ENCODE data around the gene ATG10. TPM values are rescaled to one million over a fixed set of nuclear protein-coding genes. Genes with fewer than 3 reads are reported as not detected.

Gene ATG10
- polyA plus RNA-seq, 4 donors, result 3.5 to 7.8 (median 5.5) TPM

- Histone ChIP-seq H3K36me3 (ENCODE audit: control insufficient read depth in 3 of 3, insufficient read depth in 2 of 3, low read depth in 1 of 3, low read length in 3 of 3) (no peaks in the 10 kb centered on the region), H3K4me3 (ENCODE audit: low read depth in 1 of 3, low read length in 3 of 3) (no peak overlapping the region), H3K27me3 (ENCODE audit: control insufficient read depth in 3 of 3, insufficient read depth in 3 of 3, low read length in 3 of 3) (no peaks in the 10 kb centered on the region), H3K27ac (ENCODE audit: low read depth in 1 of 3, low read length in 2 of 3) (no peak overlapping the region), H3K9me3 (ENCODE audit: control insufficient read depth in 2 of 2, insufficient read depth in 1 of 2, low read depth in 1 of 2, low read length in 1 of 2) (no peaks in the 10 kb centered on the region), H3K4me1 (ENCODE audit: control insufficient read depth in 3 of 3, insufficient read depth in 2 of 3, low read depth in 1 of 3, low read length in 2 of 3) (no peaks in the 10 kb centered on the region)
- no peak for FAIRE-seq
- WGBS, 3 donors, result 26 to 32% (median 27%) methylated on average over 7 of the region's 7 CpGs
- peak; percentile 68 to 70 for DNase-seq
Measured at GRCh38 chr5:82225525-82226172, 253.8 kb downstream of the ATG10 start.

GRCh38 chr5:82234885-82235284 lies 263.1 kb downstream of the ATG10 start:
- Histone ChIP-seq H3K36me3 (ENCODE audit: control insufficient read depth in 3 of 3, insufficient read depth in 2 of 3, low read depth in 1 of 3, low read length in 3 of 3) (no peaks in the 10 kb centered on the region), H3K9me3 (ENCODE audit: control insufficient read depth in 2 of 2, insufficient read depth in 1 of 2, low read depth in 1 of 2, low read length in 1 of 2) (no peaks in the 10 kb centered on the region), H3K4me3 (ENCODE audit: low read depth in 1 of 3, low read length in 3 of 3) (no peak overlapping the region), H3K27me3 (ENCODE audit: control insufficient read depth in 3 of 3, insufficient read depth in 3 of 3, low read length in 3 of 3) (no peaks in the 10 kb centered on the region), H3K27ac (ENCODE audit: low read depth in 1 of 3, low read length in 2 of 3) (no peak overlapping the region), H3K4me1 (ENCODE audit: control insufficient read depth in 3 of 3, insufficient read depth in 2 of 3, low read depth in 1 of 3, low read length in 2 of 3) (no peaks in the 10 kb centered on the region)
- WGBS, 3 donors, result 48 to 58% (median 57%) methylated on average over 5 of the region's 5 CpGs
- FAIRE-seq, result no peak
- DNase-seq, result peak in 1 of 2 donors; percentile 1

DNA sequence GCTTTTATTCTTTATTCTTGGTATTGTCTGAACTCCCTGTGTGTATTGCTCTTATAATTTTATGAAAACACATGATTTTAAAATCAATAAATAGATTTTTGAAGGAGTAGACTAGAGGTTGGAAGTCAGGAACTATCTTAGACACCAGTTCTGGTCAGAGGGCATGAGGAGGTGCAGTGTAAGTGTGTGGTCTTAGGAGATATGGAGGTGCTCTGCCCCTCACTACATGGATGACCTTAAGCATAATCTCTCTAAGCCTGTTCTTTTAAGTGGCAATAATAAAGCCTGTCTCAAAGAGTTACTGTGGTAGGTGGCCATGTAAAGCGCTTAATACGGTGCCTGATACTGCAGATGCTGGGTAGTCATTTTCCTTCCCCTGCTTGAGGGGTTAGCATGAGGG lies 272.3 kb downstream of the ATG10 start:
- peaks cover 0 to 11% of the 10 kb centered on the region in 2 donors for H3K9me3 ChIP-seq (ENCODE audit: control insufficient read depth in 2 of 2, insufficient read depth in 1 of 2, low read depth in 1 of 2, low read length in 1 of 2)
- no peaks in the 10 kb centered on the region for H3K36me3 ChIP-seq (ENCODE audit: control insufficient read depth in 3 of 3, insufficient read depth in 2 of 3, low read depth in 1 of 3, low read length in 3 of 3)
- no peaks in the 10 kb centered on the region for H3K27me3 ChIP-seq (ENCODE audit: control insufficient read depth in 3 of 3, insufficient read depth in 3 of 3, low read length in 3 of 3)
- DNase-seq (no peak), FAIRE-seq (no peak)
- H3K27ac ChIP-seq (ENCODE audit: low read depth in 1 of 3, low read length in 2 of 3), result no peak overlapping the region
- WGBS, 3 donors, result 98 to 100% (median 98%) methylated on average over 2 of the region's 2 CpGs
- H3K4me3 ChIP-seq (ENCODE audit: low read depth in 1 of 3, low read length in 3 of 3), result no peak overlapping the region
- H3K4me1 ChIP-seq (ENCODE audit: control insufficient read depth in 3 of 3, insufficient read depth in 2 of 3, low read depth in 1 of 3, low read length in 2 of 3), result no peaks in the 10 kb centered on the region

GRCh38 chr5:82244854-82245635 lies 273.2 kb downstream of the ATG10 start:
- H3K27me3 ChIP-seq (ENCODE audit: control insufficient read depth in 3 of 3, insufficient read depth in 3 of 3, low read length in 3 of 3), result no peaks in the 10 kb centered on the region
- H3K36me3 ChIP-seq (ENCODE audit: control insufficient read depth in 3 of 3, insufficient read depth in 2 of 3, low read depth in 1 of 3, low read length in 3 of 3), result no peaks in the 10 kb centered on the region
- WGBS, 3 donors, result 65 to 75% (median 74%) methylated on average over 6 of the region's 6 CpGs
- FAIRE-seq, result no peak
- no peaks in the 10 kb centered on the region for H3K4me1 ChIP-seq (ENCODE audit: control insufficient read depth in 3 of 3, insufficient read depth in 2 of 3, low read depth in 1 of 3, low read length in 2 of 3)
- DNase-seq, result no peak
- H3K9me3 ChIP-seq (ENCODE audit: control insufficient read depth in 2 of 2, insufficient read depth in 1 of 2, low read depth in 1 of 2, low read length in 1 of 2), result peaks cover 0 to 11% of the 10 kb centered on the region in 2 donors
- no peak overlapping the region for H3K4me3 ChIP-seq (ENCODE audit: low read depth in 1 of 3, low read length in 3 of 3)
- H3K27ac ChIP-seq (ENCODE audit: low read depth in 1 of 3, low read length in 2 of 3), result no peak overlapping the region

DNA sequence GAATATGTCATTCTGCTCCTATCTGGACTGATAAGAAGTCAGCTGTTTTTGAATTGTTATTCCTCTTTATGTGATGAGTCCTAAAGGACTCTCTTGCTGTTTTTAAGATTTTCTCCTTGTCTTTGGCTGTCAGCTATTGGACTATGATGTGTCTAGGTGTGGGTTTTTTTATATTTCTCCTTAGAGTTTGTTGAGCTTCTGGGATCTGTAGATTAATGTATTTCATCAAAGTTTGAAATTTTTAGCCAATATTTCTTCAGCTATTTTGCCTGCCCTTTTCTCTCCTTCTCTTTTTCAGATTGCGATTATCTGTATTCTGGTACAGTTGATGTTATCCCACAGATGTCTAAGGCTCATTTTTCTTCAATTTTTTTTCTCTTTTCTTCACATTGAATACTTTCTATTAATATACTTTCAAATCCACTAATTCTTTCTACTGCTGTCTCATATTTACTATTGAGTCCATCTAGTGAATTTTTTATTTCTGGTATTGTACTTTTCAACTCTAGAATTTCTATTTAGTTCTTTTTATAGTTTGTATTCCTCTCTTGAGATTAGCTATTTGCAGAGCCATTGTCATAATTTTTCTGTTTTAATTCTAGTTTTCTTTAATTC lies 275.2 kb downstream of the ATG10 start:
- FAIRE-seq (no peak), DNase-seq (no peak)
- H3K4me3 ChIP-seq (ENCODE audit: low read depth in 1 of 3, low read length in 3 of 3), result no peak overlapping the region
- WGBS, 3 donors, result 97 to 100% (median 100%) methylated on average over 1 of the region's 1 CpG
- no peaks in the 10 kb centered on the region for H3K36me3 ChIP-seq (ENCODE audit: control insufficient read depth in 3 of 3, insufficient read depth in 2 of 3, low read depth in 1 of 3, low read length in 3 of 3)
- H3K27ac ChIP-seq (ENCODE audit: low read depth in 1 of 3, low read length in 2 of 3), result no peak overlapping the region
- H3K27me3 ChIP-seq (ENCODE audit: control insufficient read depth in 3 of 3, insufficient read depth in 3 of 3, low read length in 3 of 3), result no peaks in the 10 kb centered on the region
- no peaks in the 10 kb centered on the region for H3K4me1 ChIP-seq (ENCODE audit: control insufficient read depth in 3 of 3, insufficient read depth in 2 of 3, low read depth in 1 of 3, low read length in 2 of 3)
- peaks cover 0 to 11% of the 10 kb centered on the region in 2 donors for H3K9me3 ChIP-seq (ENCODE audit: control insufficient read depth in 2 of 2, insufficient read depth in 1 of 2, low read depth in 1 of 2, low read length in 1 of 2)

- Histone ChIP-seq H3K9me3 (ENCODE audit: control insufficient read depth in 2 of 2, insufficient read depth in 1 of 2, low read depth in 1 of 2, low read length in 1 of 2) (peaks cover 0 to 7% of the 10 kb centered on the region in 2 donors), H3K36me3 (ENCODE audit: control insufficient read depth in 3 of 3, insufficient read depth in 2 of 3, low read depth in 1 of 3, low read length in 3 of 3) (peaks cover 0 to 3% (median 2%) of the 10 kb centered on the region in 3 donors), H3K4me3 (ENCODE audit: low read depth in 1 of 3, low read length in 3 of 3) (no peak overlapping the region), H3K27me3 (ENCODE audit: control insufficient read depth in 3 of 3, insufficient read depth in 3 of 3, low read length in 3 of 3) (no peaks in the 10 kb centered on the region), H3K27ac (ENCODE audit: low read depth in 1 of 3, low read length in 2 of 3) (no peak overlapping the region), H3K4me1 (ENCODE audit: control insufficient read depth in 3 of 3, insufficient read depth in 2 of 3, low read depth in 1 of 3, low read length in 2 of 3) (no peaks in the 10 kb centered on the region)
- FAIRE-seq, result no peak
- DNase-seq, result no peak
Measured at GRCh38 chr5:82252744-82253143, 280.9 kb downstream of the ATG10 start.

GRCh38 chr5:82255844-82256243 lies 284.0 kb downstream of the ATG10 start:
- Histone ChIP-seq H3K9me3 (ENCODE audit: control insufficient read depth in 2 of 2, insufficient read depth in 1 of 2, low read depth in 1 of 2, low read length in 1 of 2) (peaks cover 0 to 2% of the 10 kb centered on the region in 2 donors), H3K4me1 (ENCODE audit: control insufficient read depth in 3 of 3, insufficient read depth in 2 of 3, low read depth in 1 of 3, low read length in 2 of 3) (no peaks in the 10 kb centered on the region), H3K4me3 (ENCODE audit: low read depth in 1 of 3, low read length in 3 of 3) (no peak overlapping the region), H3K36me3 (ENCODE audit: control insufficient read depth in 3 of 3, insufficient read depth in 2 of 3, low read depth in 1 of 3, low read length in 3 of 3) (peaks cover 0 to 3% (median 2%) of the 10 kb centered on the region in 3 donors), H3K27me3 (ENCODE audit: control insufficient read depth in 3 of 3, insufficient read depth in 3 of 3, low read length in 3 of 3) (no peaks in the 10 kb centered on the region), H3K27ac (ENCODE audit: low read depth in 1 of 3, low read length in 2 of 3) (no peak overlapping the region)
- no peak for FAIRE-seq
- no peak for DNase-seq
- 53 to 79% (median 61%) methylated on average over 1 of the region's 1 CpG for WGBS, 3 donors

GRCh38 chr5:82257247-82257646 lies 285.4 kb downstream of the ATG10 start:
- no peaks in the 10 kb centered on the region for H3K4me1 ChIP-seq (ENCODE audit: control insufficient read depth in 3 of 3, insufficient read depth in 2 of 3, low read depth in 1 of 3, low read length in 2 of 3)
- H3K27me3 ChIP-seq (ENCODE audit: control insufficient read depth in 3 of 3, insufficient read depth in 3 of 3, low read length in 3 of 3), result no peaks in the 10 kb centered on the region
- peaks cover 0 to 2% of the 10 kb centered on the region in 2 donors for H3K9me3 ChIP-seq (ENCODE audit: control insufficient read depth in 2 of 2, insufficient read depth in 1 of 2, low read depth in 1 of 2, low read length in 1 of 2)
- FAIRE-seq (no peak), DNase-seq (no peak)
- no peak overlapping the region for H3K4me3 ChIP-seq (ENCODE audit: low read depth in 1 of 3, low read length in 3 of 3)
- H3K27ac ChIP-seq (ENCODE audit: low read depth in 1 of 3, low read length in 2 of 3), result no peak overlapping the region
- peaks cover 0 to 3% (median 2%) of the 10 kb centered on the region in 3 donors for H3K36me3 ChIP-seq (ENCODE audit: control insufficient read depth in 3 of 3, insufficient read depth in 2 of 3, low read depth in 1 of 3, low read length in 3 of 3)
- 89 to 95% (median 90%) methylated on average over 2 of the region's 2 CpGs for WGBS, 3 donors

Data from small intestine (tissue), 7 donors.